ENCODE measurements around the gene GPR87.

DNA sequence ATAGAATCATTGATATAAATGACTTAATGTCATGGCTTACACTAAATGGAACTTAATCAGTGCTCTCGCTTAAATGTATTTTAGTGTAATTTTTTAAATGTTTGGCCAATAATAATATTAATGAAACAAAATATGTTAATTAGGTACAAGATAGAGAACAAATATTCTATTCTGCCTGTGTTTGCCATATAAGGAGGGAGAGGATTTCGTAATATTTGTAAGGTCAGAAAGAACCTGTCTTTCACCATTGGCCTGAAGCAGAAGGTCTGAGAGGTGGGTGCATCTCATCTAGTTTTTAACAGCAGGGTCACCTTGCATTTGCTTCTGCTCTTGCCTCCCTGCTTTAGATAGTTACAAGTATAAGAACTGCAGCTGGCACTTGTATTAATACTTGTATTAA, 2.5 kb downstream of the GPR87 start:
- TF ChIP-seq EZH2 (IDR thresholded peaks at IDR 0.05; ENCODE audit: insufficient read depth, low read length): no peak
- TF ChIP-seq, protein P1, sequence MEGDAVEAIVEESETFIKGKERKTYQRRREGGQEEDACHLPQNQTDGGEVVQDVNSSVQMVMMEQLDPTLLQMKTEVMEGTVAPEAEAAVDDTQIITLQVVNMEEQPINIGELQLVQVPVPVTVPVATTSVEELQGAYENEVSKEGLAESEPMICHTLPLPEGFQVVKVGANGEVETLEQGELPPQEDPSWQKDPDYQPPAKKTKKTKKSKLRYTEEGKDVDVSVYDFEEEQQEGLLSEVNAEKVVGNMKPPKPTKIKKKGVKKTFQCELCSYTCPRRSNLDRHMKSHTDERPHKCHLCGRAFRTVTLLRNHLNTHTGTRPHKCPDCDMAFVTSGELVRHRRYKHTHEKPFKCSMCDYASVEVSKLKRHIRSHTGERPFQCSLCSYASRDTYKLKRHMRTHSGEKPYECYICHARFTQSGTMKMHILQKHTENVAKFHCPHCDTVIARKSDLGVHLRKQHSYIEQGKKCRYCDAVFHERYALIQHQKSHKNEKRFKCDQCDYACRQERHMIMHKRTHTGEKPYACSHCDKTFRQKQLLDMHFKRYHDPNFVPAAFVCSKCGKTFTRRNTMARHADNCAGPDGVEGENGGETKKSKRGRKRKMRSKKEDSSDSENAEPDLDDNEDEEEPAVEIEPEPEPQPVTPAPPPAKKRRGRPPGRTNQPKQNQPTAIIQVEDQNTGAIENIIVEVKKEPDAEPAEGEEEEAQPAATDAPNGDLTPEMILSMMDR (IDR thresholded peaks at IDR 0.05; ENCODE audit: insufficient read depth, low read depth, low read length): no peak

All from astrocyte (in vitro differentiated cells and primary cell).